ENCODE data around the gene GPX4.
A peak's percentile ranks its signal among the peaks of the same experiment; 100 is the strongest.

GPX4 gene, protein sequence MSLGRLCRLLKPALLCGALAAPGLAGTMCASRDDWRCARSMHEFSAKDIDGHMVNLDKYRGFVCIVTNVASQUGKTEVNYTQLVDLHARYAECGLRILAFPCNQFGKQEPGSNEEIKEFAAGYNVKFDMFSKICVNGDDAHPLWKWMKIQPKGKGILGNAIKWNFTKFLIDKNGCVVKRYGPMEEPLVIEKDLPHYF

DNA sequence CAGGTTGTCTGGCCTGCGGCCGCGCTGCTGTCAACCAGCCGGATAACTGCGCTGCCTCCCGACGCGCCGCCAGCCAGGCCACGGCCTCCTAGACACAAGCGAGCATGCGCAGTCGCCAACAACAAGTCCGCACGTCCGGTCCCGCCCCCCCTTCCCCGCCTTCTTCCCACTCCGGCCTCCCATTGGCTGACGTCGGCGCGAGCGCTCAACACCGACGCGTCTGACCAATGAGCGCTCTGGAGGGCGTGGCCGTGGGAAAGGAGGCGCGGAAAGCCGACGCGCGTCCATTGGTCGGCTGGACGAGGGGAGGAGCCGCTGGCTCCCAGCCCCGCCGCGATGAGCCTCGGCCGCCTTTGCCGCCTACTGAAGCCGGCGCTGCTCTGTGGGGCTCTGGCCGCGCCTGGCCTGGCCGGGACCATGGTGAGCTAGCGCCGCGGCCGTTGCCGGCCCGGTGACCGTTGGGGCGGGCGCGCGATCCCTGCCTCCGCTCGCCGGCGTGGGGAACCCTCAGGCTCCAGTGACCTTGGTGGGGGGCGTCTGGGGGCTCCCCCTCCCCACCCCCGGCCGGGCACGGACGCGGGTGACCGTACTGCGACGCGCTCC is at the start of gene GPX4:
TSS of gene GPX4 (plus strand) at position 287 of the 603 bp plus-strand sequence. CDS start at position 337, 50 bp downstream.
- DNase-seq: peak; percentile 97

DNA sequence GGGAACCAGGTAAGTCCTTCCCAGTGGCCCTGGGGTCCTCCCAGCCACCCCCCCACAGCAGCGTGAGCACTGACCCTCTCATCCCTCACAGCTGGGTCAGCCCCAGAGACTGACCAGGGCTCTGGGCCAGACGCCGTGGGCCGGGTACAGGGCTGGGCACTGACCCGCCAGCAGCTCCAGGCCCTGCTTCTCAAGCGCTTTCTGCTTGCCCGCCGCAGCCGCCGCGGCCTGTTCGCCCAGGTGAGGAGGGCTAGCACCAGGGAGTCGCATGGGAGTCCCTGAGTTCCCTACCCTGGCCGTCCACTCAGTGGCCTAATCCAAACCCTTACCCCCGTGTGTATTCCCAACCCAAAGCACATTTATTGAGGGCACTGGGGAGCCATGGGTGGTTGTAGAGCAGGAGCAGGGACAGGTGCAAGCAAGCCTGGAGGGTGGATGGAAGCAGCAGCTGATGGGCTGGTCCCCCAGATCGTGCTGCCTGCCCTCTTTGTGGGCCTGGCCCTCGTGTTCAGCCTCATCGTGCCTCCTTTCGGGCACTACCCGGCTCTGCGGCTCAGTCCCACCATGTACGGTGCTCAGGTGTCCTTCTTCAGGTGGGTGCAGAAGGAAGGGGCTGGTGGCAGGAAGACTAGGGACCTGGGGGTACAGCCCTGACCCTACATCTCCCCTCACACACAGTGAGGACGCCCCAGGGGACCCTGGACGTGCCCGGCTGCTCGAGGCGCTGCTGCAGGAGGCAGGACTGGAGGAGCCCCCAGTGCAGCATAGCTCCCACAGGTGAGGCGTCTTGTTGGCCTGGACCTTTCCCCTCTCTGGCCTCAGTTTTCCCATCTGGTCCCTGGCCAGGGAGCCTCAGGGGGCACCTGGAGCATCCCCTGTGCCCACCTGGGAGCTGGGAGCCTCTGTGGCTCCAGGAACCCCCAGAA is 49.4 kb upstream of the GPX4 start:
- no peak for DNase-seq

DNA sequence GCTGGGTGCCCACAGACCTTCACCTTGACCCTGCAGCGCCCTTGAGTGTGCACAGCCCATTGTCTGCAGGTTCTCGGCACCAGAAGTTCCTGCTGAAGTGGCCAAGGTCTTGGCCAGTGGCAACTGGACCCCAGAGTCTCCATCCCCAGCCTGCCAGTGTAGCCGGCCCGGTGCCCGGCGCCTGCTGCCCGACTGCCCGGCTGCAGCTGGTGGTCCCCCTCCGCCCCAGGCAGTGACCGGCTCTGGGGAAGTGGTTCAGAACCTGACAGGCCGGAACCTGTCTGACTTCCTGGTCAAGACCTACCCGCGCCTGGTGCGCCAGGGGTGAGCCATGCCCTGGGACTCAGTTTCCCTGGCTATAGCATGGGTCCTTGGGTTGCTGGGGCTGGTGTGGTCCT is 48.8 kb upstream of the GPX4 start:
- no peak for DNase-seq

DNA sequence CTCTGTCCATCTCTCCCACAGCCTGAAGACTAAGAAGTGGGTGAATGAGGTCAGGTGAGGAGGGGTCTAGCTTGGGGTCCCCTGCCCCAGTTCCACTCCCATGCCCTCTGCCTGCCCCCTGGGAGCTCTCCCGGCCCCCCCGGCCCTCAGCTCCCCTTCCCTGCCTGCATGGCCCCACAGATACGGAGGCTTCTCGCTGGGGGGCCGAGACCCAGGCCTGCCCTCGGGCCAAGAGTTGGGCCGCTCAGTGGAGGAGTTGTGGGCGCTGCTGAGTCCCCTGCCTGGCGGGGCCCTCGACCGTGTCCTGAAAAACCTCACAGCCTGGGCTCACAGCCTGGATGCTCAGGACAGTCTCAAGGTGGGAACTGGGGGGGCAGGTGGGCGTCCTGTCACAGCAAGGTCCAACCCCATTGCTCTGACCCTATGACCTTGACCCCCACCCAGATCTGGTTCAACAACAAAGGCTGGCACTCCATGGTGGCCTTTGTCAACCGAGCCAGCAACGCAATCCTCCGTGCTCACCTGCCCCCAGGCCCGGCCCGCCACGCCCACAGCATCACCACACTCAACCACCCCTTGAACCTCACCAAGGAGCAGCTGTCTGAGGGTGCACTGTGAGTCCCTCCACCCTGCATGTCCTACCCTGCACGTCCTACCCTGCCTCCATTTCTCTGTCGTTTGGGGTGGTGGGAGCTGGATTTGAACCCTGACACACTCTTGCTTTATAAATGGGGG is 47.7 kb upstream of the GPX4 start:
- no peak for DNase-seq

DNA sequence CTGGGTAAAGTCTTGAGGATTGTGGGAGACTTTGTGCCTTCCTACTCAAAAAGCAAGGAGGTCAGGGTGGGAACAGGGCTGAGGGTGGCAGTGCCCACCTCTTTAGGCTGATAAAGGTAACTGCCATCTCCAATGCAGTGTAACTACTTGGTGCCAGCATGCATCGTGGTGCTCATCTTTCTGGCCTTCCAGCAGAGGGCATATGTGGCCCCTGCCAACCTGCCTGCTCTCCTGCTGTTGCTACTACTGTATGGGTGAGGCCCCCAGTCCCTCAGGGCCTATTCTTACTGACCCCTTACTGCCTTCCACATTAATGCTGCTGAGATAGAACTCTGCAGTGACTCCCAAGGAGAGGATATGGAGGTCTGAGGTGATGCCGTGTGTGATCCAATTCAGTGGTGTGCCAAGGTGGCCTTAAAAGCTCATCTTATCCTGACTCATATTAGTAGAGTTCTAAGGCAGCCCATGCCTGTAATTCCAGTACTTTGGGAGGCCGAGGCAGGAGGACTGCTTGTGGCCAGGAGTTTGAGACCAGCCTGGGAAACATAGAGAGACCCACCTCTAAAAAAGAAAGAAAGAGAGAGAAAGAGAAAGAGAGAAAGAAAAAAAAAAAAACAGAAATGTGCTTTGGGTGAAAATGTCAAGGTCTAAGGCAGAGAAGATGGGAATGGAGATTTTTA is 46.5 kb upstream of the GPX4 start:
- DNase-seq: no peak

DNA sequence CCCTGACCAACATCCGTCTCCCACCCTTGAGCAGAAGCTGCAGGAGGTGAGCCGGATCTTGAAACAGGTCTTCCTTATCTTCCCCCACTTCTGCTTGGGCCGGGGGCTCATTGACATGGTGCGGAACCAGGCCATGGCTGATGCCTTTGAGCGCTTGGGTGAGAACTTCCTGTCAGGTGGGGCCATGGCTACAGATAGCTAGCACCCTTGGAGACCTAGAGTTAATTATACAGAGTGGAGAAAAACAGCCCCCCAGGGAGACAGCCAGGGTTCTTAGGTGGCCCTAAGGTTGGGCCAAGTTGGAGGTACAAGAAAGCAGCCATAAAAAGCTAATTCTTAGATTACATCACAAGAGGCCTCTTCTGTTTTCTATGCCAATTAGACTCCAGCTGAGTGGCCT is 45.7 kb upstream of the GPX4 start:
- no peak for DNase-seq

DNA sequence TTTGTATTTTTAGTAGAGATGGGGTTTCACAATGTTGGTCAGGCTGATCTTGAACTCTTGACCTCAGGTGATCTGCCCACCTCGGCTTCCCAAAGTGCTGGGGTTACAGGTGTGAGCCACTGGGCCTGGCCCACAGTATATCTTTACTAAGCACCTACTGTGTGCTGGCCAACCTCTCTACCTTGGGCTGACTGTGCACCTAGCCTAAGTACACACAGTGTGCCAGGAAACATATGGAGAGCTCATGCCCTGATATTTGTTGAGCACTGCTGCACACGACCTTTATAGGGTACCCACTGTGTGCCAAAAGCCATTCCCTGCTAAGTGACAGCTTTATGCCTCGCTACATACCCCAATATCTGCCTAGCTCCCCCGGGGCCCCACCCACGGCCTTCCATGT is 43.1 kb upstream of the GPX4 start:
- DNase-seq: no peak

DNA sequence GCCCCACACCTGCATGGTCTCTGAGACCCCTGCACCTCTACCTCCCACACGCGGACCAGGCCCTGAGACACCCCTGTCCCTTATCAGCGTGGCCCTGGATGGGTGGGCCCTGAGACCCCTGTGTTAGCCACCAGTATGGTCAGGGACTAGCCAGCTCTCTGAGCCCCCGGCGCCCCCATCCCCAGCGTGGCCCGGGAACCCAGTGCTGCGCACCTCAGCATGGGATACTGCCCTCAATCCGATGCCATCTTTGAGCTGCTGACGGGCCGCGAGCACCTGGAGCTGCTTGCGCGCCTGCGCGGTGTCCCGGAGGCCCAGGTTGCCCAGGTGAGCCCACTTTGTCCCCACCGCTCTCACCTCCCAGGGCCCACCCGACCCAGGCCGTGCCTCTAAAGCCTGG is 41.8 kb upstream of the GPX4 start:
- DNase-seq: no peak

DNA sequence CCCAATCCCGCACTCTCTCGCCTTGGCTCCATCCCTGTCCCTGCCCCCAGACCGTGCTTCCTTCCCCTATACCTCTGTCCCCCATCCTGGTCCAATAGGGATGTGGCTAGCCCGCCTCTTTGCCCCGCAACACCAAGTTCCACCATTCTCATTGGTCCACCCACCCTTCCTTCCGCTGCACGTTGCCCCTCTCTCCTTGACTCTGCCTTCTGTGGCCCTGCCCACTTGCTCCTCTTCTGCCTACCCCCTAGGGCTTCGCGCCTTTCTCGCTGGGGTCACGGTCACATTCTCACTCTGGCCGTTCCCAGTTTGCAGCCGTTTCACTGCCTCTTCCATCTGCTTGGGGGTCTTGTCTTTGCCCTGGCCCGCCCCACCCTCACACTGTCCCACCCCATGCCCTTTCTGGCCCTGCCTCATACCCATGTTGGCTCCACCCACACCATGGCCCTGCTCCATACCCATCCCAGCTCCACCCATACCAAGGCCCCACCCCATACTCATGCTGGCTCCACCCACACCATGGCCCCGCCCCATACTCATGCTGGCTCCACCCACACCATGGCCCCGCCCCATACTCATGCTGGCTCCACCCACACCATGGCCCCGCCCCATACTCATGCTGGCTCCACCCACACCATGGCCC is 41.3 kb upstream of the GPX4 start:
- DNase-seq: no peak

DNA sequence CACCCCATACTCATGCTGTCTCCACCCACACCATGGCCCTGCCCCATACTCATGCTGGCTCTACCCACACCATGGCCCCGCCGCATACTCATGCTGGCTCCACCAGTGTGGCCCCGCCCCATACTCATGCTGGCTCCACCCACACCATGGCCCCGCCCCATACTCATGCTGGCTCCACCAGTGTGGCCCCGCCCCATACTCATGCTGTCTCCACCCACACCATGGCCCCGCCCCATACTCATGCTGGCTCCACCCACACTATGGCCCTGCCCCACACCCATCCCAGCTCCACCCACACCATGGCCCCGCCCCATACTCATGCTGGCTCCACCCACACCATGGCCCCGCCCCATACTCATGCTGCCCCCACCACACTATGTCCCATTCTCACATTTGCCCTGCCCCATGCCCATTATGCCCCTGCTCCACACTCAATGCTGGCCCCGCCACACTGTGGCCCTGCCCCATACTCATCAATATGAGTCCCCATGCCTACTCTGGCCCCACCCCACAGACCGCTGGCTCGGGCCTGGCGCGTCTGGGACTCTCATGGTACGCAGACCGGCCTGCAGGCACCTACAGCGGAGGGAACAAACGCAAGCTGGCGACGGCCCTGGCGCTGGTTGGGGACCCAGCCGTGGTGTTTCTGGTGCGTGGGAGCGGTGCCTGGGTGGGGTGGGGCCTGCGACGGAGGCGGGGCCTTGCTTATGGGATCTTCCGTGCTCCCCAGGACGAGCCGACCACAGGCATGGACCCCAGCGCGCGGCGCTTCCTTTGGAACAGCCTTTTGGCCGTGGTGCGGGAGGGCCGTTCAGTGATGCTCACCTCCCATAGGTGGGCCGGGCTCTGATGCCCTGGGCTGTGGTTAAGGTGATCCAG is 40.5 kb upstream of the GPX4 start:
- no peak for DNase-seq

DNA sequence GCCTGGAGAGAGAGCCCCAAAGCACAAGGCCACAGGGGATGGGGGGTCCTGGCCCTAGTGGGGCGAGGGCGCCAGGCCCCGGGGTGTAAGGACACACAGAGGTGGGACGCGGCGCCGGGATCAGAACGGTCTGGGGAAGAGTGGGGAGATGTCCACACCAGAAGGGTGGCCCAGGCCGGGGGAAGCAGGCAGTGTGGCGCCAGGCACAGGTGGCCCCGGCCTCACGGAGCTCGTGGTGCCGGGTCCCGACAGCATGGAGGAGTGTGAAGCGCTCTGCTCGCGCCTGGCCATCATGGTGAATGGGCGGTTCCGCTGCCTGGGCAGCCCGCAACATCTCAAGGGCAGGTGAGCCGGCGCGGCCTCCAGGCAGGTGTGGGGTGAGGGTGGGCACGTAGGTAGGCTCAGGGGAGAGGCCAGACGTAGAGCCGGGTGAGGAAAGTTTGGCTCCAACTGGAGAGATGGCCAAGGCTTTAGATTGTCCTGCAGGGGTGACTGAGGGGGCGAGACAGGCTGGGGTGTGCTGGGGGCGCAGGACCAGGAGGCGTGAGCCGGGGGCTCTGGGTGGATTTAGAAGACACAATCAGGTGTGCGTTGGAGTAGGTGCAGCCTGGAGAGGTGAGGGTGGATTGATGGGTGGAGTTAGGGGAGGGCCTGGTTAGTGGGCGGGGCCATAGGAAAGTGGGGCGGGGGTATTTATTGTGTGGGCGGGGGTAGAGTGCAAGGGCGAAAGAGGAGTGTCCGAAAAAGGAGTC is 39.7 kb upstream of the GPX4 start:
- DNase-seq: no peak

DNA sequence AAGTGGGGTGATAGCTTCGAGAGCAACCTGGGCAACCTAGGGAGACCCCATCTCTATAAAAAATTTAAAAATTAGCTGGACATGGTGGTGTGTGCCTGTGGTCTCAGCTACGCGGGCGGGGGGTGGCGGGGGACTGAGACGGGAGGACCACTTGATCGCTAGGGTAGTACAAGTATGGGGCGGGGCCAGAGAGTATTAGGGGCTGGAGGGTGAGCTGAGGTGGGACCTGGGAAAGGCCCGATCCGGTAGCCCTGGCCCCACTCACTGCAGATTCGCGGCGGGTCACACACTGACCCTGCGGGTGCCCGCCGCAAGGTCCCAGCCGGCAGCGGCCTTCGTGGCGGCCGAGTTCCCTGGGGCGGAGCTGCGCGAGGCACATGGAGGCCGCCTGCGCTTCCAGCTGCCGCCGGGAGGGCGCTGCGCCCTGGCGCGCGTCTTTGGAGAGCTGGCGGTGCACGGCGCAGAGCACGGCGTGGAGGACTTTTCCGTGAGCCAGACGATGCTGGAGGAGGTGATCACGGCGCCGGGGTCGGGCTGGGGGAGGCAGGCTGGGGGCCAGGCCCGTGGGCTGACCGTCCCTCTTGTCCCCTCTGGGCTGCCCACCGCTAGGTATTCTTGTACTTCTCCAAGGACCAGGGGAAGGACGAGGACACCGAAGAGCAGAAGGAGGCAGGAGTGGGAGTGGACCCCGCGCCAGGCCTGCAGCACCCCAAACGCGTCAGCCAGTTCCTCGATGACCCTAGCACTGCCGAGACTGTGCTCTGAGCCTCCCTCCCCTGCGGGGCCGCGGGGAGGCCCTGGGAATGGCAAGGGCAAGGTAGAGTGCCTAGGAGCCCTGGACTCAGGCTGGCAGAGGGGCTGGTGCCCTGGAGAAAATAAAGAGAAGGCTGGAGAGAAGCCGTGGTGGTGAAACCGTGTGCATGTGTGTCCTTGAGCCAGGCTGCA is 38.9 kb upstream of the GPX4 start:
- peak; percentile 83 for DNase-seq

DNA sequence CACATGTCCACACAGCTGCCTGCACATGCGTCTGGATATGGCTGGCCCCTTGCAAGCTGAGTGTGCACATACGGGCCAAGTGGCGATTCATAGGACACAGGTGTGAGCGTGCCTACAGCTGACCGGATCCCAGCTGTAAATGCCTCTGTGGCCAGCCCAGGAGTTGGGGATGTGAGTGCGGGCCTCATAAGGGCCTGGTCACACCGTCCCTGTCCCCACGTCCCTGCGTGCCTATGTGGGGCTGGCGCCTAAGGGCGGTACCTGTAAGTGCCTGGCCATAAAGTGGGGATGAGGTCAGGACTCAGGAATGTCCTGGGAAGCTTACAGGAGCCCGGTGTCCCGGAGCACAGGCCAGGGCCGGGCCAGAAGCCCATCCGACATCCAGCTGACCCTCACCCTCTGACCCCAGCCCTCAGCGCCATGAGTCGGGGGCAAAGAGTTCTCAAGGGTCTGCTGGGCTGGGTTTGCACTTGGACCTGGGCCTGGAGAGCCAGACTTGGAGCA is 38.1 kb upstream of the GPX4 start:
- DNase-seq: peak; percentile 60

DNA sequence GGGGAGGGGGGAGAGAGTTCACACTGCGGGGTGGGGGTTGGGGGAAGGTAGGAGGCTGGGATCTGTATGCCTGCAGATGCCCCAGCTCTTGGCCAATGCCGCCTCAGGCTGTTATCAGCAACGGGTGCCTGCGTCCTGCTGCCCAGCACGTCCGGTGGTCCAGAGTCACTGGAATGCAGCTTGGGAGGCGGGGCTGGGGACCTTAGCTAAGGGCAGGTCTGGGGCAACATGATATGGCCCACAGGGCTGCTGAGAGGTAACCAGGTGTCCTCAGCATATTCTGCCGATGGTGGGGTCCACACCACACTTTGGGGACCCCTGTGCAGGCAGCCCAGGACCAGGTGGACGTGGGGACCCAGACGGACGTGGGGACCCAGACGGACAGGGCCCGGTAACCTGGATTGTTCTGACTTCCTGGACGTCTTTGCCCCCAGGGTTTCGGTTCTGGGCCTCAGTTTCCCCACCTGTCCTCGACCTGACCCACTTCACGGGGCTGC is 37.5 kb upstream of the GPX4 start:
- peak; percentile 80 for DNase-seq

DNA sequence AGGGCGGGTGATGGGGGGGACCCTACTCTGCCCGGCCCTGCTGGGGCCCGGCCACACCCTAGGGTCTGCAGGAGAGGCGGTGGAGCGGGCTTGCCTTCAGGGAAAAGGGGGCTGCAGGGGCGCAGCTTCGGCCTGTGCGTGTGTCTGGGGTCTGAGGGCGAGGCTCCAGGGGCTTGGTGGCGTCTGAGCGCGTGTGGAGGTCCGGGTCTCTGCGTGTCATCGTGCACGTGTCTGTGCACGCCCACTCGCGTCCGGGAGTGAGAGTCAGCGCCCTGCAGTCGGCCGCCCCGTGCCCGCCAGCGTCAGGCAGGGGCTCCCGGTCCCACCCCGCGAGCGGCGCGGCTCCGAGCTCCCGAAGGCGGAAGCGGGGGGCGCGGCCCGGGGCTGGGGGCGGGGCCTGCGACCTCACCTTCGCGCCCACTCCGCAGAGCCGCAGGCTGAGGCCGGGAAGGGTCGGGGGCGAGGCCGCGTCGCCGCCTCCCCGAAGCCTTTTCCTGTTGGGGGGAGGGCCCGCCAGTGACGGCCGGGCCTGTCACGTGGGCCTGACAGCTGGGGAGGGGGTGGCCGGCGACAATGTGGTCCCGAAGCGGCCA is 37.0 kb upstream of the GPX4 start, which contains the start of gene ARHGAP45:
TSS of gene ARHGAP45 (plus strand) at position 420 of the 593 bp plus-strand sequence. CDS start 239 bp downstream, outside the sequence.
- peak; percentile 68 for DNase-seq

DNA sequence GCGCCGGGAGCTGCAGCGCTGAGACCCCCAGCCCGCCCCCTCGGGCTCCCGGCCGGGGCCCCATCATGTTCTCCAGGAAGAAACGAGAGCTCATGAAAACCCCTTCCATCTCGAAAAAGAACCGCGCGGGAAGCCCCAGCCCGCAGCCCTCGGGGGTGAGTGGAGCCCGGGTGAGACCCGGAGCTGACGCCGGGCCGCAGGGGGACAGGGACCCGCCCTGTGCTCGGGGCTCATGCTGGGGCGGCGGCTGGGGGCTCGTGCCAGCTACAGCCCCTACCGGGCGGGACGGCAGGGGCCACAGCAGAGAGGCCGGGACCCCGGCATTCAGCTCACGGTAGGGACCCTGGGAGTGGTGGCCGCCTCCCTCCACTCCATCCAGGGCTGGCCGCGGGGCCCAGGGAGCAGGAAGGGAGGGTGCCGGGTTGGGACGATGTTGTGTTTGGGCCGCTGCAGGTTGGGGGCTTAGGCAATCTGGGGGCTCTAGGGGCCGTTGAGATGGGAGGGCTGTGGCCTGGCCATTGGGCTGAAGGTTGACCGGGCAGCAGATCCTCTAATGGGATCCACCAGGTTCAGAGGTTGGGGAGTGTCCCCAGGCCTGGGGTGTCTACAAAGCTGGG is 36.3 kb upstream of the GPX4 start:
- no peak for DNase-seq

All from NCI-H226 (cell line).